CMK (cell line): Measurements from ENCODE around the gene CNKSR2.

ENCODE experiments used
- DNase-seq: peaks from one replicate; pipeline ENCODE4 v3.0.0-alpha.2; 2010; ENCODE audit warnings: low read depth

CNKSR2 gene

GRCh38 chrX:21674430-21675186 lies 300.4 kb downstream of the CNKSR2 start:
- no peak for DNase-seq

- no peak for DNase-seq
Observed at GRCh38 chrX:21675931-21676330, 301.7 kb downstream of the CNKSR2 start.

- no peak for DNase-seq
Observed at GRCh38 chrX:21678048-21678612, 303.9 kb downstream of the CNKSR2 start.

GRCh38 chrX:21683941-21684340 lies 309.7 kb downstream of the CNKSR2 start:
- no peak for DNase-seq

GRCh38 chrX:21691512-21692018 lies 317.3 kb downstream of the CNKSR2 start:
- no peak for DNase-seq

- no peak for DNase-seq
Observed at GRCh38 chrX:21698272-21698671, 324.1 kb downstream of the CNKSR2 start.

GRCh38 chrX:21699136-21699535 lies 324.9 kb downstream of the CNKSR2 start:
- DNase-seq: no peak

- no peak for DNase-seq
Observed at GRCh38 chrX:21700275-21700674, 326.1 kb downstream of the CNKSR2 start.

- DNase-seq: no peak
Observed at GRCh38 chrX:21700967-21701366, 326.7 kb downstream of the CNKSR2 start.

- DNase-seq: no peak
Observed at GRCh38 chrX:21702725-21703124, 328.5 kb downstream of the CNKSR2 start.
